MM.1S (cell line): ENCODE data around the gene PNKD.
A peak's percentile ranks its signal among the peaks of the same experiment; 100 is the strongest.

Experiments
- DNase-seq: peaks from one replicate; pipeline ENCODE4 v3.0.0-alpha.2; 2015
- H2AFZ ChIP-seq: fragments of 300-600 bp; sonication (generic); 2 replicates; pipeline ENCODE4 v1.6.0; 2016; ENCODE audit warnings: antibody characterized with exemption, low read length
- H3F3A ChIP-seq: fragments of 300-600 bp; sonication (generic); 2 replicates; pipeline ENCODE4 v1.6.1; 2016; ENCODE audit warnings: mild to moderate bottlenecking, antibody characterized with exemption, low read length, moderate library complexity, mixed read lengths; ENCODE audit not compliant: insufficient read depth
- H3K27ac ChIP-seq: fragments of 300-600 bp; sonication (generic); 2 replicates; pipeline ENCODE4 v1.5.1; 2016; ENCODE audit warnings: mild to moderate bottlenecking, low read length
- H3K27me3 ChIP-seq: fragments of 300-600 bp; sonication (generic); replicated peaks from 2 replicates; pipeline ENCODE4 v1.6.0; 2016; ENCODE audit warnings: low read length; ENCODE audit not compliant: insufficient read depth
- H3K36me3 ChIP-seq: fragments of 300-600 bp; sonication (generic); replicated peaks from 2 replicates; pipeline ENCODE4 v1.6.1; 2016; ENCODE audit warnings: mild to moderate bottlenecking, low read length, mixed read lengths; ENCODE audit not compliant: insufficient read depth
- H3K4me1 ChIP-seq: fragments of 300-600 bp; sonication (generic); 2 replicates; pipeline ENCODE4 v1.6.1; 2016; ENCODE audit warnings: low read length, mixed read lengths
- H3K4me2 ChIP-seq: fragments of 300-600 bp; sonication (generic); 2 replicates; pipeline ENCODE4 v1.6.0; 2016; ENCODE audit warnings: low read depth, low read length
- H3K4me3 ChIP-seq: fragments of 300-600 bp; sonication (generic); 2 replicates; pipeline ENCODE4 v1.5.1; 2016; ENCODE audit warnings: low read length, mixed read lengths
- H3K79me2 ChIP-seq: fragments of 300-600 bp; sonication (generic); 2 replicates; pipeline ENCODE4 v1.6.1; 2016; ENCODE audit warnings: mixed run types, low read length, mixed read lengths
- H3K9ac ChIP-seq: fragments of 300-600 bp; sonication (generic); 2 replicates; pipeline ENCODE4 v1.6.1; 2016; ENCODE audit warnings: low read length, mixed read lengths
- H3K9me2 ChIP-seq: fragments of 300-600 bp; sonication (generic); replicated peaks from 2 replicates; pipeline ENCODE4 v1.6.1; 2016; ENCODE audit warnings: mild to moderate bottlenecking, low read length, mixed read lengths; ENCODE audit not compliant: insufficient read depth
- H3K9me3 ChIP-seq: fragments of 300-600 bp; sonication (generic); replicated peaks from 2 replicates; pipeline ENCODE4 v1.6.1; 2016; ENCODE audit warnings: mild to moderate bottlenecking, low read length, mixed read lengths; ENCODE audit not compliant: insufficient read depth
- H4K20me1 ChIP-seq: fragments of 300-600 bp; sonication (generic); 2 replicates; pipeline ENCODE4 v1.6.1; 2016; ENCODE audit warnings: mild to moderate bottlenecking, low read length, moderate library complexity, mixed read lengths; ENCODE audit not compliant: insufficient read depth
- CTCF ChIP-seq: fragments of 300-600 bp; sonication (generic); IDR thresholded peaks from 2 replicates; pipeline ENCODE4 v1.5.1; 2016; ENCODE audit warnings: antibody characterized with exemption, low read length, mixed read lengths
- EZH2 ChIP-seq: fragments of 300-600 bp; sonication (generic); optimal IDR thresholded peaks from 2 replicates; pipeline ENCODE3; 2017; ENCODE audit warnings: low read depth, mild to moderate bottlenecking, antibody characterized with exemption, low read length, mixed read lengths
- EZH2phosphoT487 ChIP-seq: fragments of 300-600 bp; sonication (generic); IDR thresholded peaks from 2 replicates; pipeline ENCODE4 v1.6.1; 2018; ENCODE audit warnings: antibody characterized with exemption, low read length

The PNKD gene

GRCh38 chr2:218395456-218395825, 125.1 kb downstream of the PNKD start:
- Histone ChIP-seq H3K4me3 (peak overlapping the region; percentile 95), H3F3A (no peaks in the 10 kb centered on the region), H3K9ac (peak overlapping the region; percentile 42; the same call in 1 of the 2 replicates), H3K27me3 (peaks cover 24% of the 10 kb centered on the region), H3K79me2 (peaks cover 6% of the 10 kb centered on the region), H3K36me3 (no peaks in the 10 kb centered on the region), H3K4me1 (peaks cover 12% of the 10 kb centered on the region), H2AFZ (peak overlapping the region; percentile 87), H3K9me2 (no peaks in the 10 kb centered on the region), H3K9me3 (no peaks in the 10 kb centered on the region), H3K4me2 (peak overlapping the region; percentile 86), H4K20me1 (no peaks in the 10 kb centered on the region), H3K27ac (no peak overlapping the region; the same call in 1 of the 2 replicates)
- no peak for DNase-seq
- TF ChIP-seq EZH2phosphoT487 (no peak), CTCF (no peak), EZH2 (no peak)

- peak overlapping the region; percentile 95 for H3K4me3 ChIP-seq
- H3K9ac ChIP-seq, result peak overlapping the region; percentile 96
- peak overlapping the region; percentile 99 for H2AFZ ChIP-seq
- no peaks in the 10 kb centered on the region for H3K36me3 ChIP-seq
- H3K79me2 ChIP-seq, result peaks cover 11% of the 10 kb centered on the region
- H3K9me3 ChIP-seq, result no peaks in the 10 kb centered on the region
- peak overlapping the region; percentile 86 for H3K4me2 ChIP-seq
- peaks cover 24% of the 10 kb centered on the region for H3K27me3 ChIP-seq
- peak overlapping the region; percentile 91 for H3K27ac ChIP-seq
- H4K20me1 ChIP-seq, result no peaks in the 10 kb centered on the region
- peak; percentile 96 for DNase-seq
- no peaks in the 10 kb centered on the region for H3K9me2 ChIP-seq
- H3K4me1 ChIP-seq, result peaks cover 13% of the 10 kb centered on the region
- no peaks in the 10 kb centered on the region for H3F3A ChIP-seq
- TF ChIP-seq CTCF (peak; percentile 78), EZH2 (no peak), EZH2phosphoT487 (no peak)
Measured at GRCh38 chr2:218395826-218396687, 125.7 kb downstream of the PNKD start.
